Measurements from ENCODE around the gene ARHGAP25. TPM values are rescaled to one million over a fixed set of nuclear protein-coding genes. Genes with fewer than 3 reads are reported as not detected.

Gene ARHGAP25
- total and polyA plus RNA-seq, 7 donors, result 1.1 to 4.8 (median 1.9) TPM

DNA sequence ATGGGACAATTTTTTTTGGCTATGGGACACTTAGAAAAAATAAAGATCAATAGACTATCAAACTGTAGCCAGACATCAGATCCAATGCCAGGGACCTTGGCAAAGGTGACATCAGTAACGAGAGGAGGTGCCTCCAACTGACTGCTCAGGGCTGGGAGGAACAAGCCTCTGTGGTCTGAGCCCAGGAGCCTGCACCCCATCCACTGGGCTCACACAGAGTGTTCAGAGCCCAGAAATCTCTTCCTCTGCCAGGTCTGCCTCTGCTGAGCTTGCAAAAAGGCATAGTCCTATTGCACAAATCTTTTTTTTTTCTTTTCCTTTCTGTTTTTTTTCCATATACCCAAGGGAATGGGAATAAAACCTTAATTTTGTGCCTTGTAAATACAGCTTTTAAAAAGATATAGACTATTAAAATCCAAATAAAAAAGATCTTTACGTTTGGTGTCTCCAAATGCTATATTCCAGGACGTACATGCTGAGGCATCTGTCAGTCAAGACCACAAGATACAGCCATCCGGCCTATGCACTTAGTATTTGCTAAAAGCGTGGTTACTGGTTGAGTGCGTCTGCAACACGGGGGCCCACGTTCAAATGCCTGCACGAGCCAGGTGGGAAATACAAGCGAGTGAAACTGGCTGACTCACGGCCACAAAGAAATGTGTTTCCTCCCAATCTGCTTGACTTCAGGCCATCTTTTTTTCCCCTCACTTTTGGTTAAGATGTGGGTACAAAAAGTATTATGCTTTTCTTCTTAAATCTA, 7.8 kb upstream of the ARHGAP25 start:
- TF ChIP-seq, protein P1, sequence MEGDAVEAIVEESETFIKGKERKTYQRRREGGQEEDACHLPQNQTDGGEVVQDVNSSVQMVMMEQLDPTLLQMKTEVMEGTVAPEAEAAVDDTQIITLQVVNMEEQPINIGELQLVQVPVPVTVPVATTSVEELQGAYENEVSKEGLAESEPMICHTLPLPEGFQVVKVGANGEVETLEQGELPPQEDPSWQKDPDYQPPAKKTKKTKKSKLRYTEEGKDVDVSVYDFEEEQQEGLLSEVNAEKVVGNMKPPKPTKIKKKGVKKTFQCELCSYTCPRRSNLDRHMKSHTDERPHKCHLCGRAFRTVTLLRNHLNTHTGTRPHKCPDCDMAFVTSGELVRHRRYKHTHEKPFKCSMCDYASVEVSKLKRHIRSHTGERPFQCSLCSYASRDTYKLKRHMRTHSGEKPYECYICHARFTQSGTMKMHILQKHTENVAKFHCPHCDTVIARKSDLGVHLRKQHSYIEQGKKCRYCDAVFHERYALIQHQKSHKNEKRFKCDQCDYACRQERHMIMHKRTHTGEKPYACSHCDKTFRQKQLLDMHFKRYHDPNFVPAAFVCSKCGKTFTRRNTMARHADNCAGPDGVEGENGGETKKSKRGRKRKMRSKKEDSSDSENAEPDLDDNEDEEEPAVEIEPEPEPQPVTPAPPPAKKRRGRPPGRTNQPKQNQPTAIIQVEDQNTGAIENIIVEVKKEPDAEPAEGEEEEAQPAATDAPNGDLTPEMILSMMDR (IDR thresholded peaks at IDR 0.05), result no peak
- Histone ChIP-seq H3K4me3 (no peak overlapping the region), H3K27me3 (ENCODE audit: insufficient read depth in 3 of 3, low read length in 2 of 3) (no peaks in the 10 kb centered on the region), H3K27ac (no peak overlapping the region), H3K4me1 (no peaks in the 10 kb centered on the region), H3K36me3 (ENCODE audit: insufficient read depth in 1 of 2, low read depth in 1 of 2) (no peaks in the 10 kb centered on the region), H3K9me3 (no peaks in the 10 kb centered on the region)
- DNase-seq, result no peak
- 68 to 81% (median 73%) methylated on average over 11 of the region's 11 CpGs for WGBS, 3 donors
- intact Hi-C loops (cut with DNase I), result no loop called here
- ATAC-seq, result no peak

DNA sequence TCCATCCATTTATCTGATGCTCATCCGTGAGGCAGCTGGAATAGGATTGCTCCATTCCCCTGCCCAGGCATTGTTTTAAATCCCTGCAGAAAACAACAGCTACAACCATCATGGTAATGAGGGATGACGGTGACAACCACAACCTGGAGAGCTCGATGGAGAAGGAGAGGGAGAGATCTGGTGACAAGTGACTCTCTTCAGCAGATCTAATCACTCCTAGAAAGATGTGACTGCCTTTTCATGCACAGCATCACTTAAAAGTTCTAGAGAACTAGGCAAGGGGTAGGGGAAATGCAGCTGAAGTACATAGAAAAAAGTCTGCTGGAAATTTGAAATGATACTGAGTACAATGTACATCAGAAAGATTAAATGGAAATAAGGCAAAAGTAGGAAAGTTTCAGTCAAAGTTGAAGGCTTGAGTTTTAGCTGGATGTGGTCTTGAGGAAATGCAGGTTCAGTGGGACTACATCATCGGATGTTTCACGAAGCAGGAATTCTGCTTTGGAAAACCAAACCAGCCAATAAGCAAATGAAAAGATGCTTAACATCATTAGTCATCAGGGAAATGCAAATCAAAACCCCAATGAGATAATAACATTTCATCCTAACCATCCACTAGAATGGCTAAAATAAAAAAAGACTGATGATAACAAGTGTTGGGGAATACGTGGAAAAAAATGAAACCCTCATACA, 6.8 kb upstream of the ARHGAP25 start:
- H3K36me3 ChIP-seq (ENCODE audit: insufficient read depth in 1 of 2, low read depth in 1 of 2), result no peaks in the 10 kb centered on the region
- intact Hi-C loops (cut with DNase I), result no loop called here
- H3K9me3 ChIP-seq, result no peaks in the 10 kb centered on the region
- no peaks in the 10 kb centered on the region for H3K27me3 ChIP-seq (ENCODE audit: insufficient read depth in 3 of 3, low read length in 2 of 3)
- ATAC-seq (no peak), DNase-seq (no peak)
- no peaks in the 10 kb centered on the region for H3K4me1 ChIP-seq
- H3K27ac ChIP-seq, result no peak overlapping the region
- 75 to 80% (median 79%) methylated on average over 6 of the region's 6 CpGs for WGBS, 3 donors
- H3K4me3 ChIP-seq, result no peak overlapping the region
- TF ChIP-seq, protein P1 (IDR thresholded peaks at IDR 0.05), result no peak

DNA sequence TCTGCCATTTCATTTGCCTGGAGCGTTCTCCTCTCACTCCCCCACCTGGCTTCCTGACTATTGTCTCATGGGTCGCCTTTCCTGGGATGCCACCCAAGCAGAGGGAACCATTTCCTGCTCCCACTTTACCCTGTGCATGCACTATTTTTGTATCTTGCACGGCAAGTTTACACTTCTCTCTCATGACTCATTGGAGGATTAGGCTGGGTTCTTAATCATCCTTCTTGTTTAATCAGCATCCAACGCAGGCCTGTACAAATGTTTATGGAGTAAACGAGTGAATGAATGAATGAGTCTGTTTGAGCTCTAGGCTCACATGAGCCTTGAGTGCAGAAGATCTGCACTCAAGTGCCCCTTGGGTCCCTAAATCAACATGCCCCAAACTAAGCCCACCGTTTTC, 3.8 kb upstream of the ARHGAP25 start:
- no peaks in the 10 kb centered on the region for H3K27me3 ChIP-seq (ENCODE audit: insufficient read depth in 3 of 3, low read length in 2 of 3)
- H3K27ac ChIP-seq, result no peak overlapping the region
- no peaks in the 10 kb centered on the region for H3K9me3 ChIP-seq
- H3K4me1 ChIP-seq, result no peaks in the 10 kb centered on the region
- TF ChIP-seq, protein P1 (IDR thresholded peaks at IDR 0.05), result no peak
- H3K4me3 ChIP-seq, result no peak overlapping the region
- WGBS, 3 donors, result 62 to 64% (median 64%) methylated on average over 6 of the region's 6 CpGs
- no peak for ATAC-seq
- intact Hi-C loops (cut with DNase I), result no loop called here
- DNase-seq, result no peak
- H3K36me3 ChIP-seq (ENCODE audit: insufficient read depth in 1 of 2, low read depth in 1 of 2), result no peaks in the 10 kb centered on the region

DNA sequence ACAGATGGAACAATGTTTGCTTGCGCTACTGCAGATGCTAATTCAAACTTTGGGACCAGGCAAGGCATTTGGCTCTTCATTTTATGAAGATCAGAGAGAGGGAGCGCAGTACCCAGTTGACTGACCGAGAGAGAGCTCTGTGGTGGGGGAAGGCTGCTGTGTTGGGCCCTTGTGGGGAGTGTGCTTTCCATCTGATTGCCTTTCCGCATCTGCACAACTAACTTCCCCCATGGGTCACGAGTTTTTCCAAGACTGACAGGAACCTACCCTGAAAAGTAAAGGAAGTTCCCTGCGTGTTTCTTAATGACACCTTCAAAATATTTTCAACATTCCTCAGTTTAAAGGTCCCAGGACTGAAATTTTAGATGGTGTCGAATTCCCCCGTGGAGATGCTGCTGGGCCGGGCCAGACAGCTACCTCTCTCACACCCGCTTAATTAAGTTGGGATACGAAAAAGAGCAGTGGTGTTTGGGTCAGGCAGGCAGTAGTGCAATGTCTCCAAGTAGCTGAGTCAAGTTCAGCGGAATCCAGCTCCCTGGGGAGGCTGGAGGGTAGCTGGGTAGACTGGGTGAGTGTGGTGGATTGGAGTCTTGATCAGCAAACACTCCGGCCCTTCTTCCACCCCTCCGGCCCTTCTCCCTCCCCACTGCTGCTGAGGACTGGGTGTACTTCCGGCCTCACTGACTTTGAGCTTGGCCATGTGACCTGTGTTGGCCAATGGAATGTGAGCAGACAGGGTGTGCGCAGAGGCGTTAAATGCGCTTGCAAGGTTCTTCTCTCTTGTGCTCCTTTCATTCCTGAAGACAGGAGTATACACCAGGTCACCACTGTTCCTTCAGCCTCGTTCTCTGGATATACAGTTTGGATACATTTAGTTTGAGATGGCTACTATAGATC, 2.3 kb upstream of the ARHGAP25 start:
- 73 to 80% (median 80%) methylated on average over 19 of the region's 19 CpGs for WGBS, 3 donors
- Histone ChIP-seq H3K4me1 (no peaks in the 10 kb centered on the region), H3K4me3 (no peak overlapping the region), H3K27ac (no peak overlapping the region), H3K27me3 (ENCODE audit: insufficient read depth in 3 of 3, low read length in 2 of 3) (no peaks in the 10 kb centered on the region), H3K36me3 (ENCODE audit: insufficient read depth in 1 of 2, low read depth in 1 of 2) (no peaks in the 10 kb centered on the region), H3K9me3 (no peaks in the 10 kb centered on the region)
- DNase-seq (no peak), ATAC-seq (no peak)
- TF ChIP-seq, protein P1 (IDR thresholded peaks at IDR 0.05), result no peak
- intact Hi-C loops (cut with DNase I), result no loop called here
